ENCODE measurements around the gene SLCO3A1.

Gene SLCO3A1

GRCh38 chr15:91882858-91883586 is 29.5 kb downstream of the SLCO3A1 start:
- no peak for DNase-seq (ENCODE audit: low read depth in 2 of 2)

- DNase-seq (ENCODE audit: low read depth in 2 of 2), result no peak
Measured at GRCh38 chr15:91884606-91885005, 31.1 kb downstream of the SLCO3A1 start.

GRCh38 chr15:91885054-91885453 is 31.5 kb downstream of the SLCO3A1 start:
- no peak for DNase-seq (ENCODE audit: low read depth in 2 of 2)

- no peak for DNase-seq (ENCODE audit: low read depth in 2 of 2)
Measured at GRCh38 chr15:91885714-91886270, 32.3 kb downstream of the SLCO3A1 start.

- DNase-seq (ENCODE audit: low read depth in 2 of 2), result no peak
Measured at GRCh38 chr15:91886878-91887277, 33.4 kb downstream of the SLCO3A1 start.

- no peak for DNase-seq (ENCODE audit: low read depth in 2 of 2)
Measured at GRCh38 chr15:91887321-91887720, 33.8 kb downstream of the SLCO3A1 start.

- no peak for DNase-seq (ENCODE audit: low read depth in 2 of 2)
Measured at GRCh38 chr15:91887921-91888373, 34.4 kb downstream of the SLCO3A1 start.

- no peak for DNase-seq (ENCODE audit: low read depth in 2 of 2)
Measured at GRCh38 chr15:91889111-91889815, 35.8 kb downstream of the SLCO3A1 start.

- DNase-seq (ENCODE audit: low read depth in 2 of 2), result no peak
Measured at GRCh38 chr15:91890614-91891013, 37.1 kb downstream of the SLCO3A1 start.

GRCh38 chr15:91891101-91891500 is 37.6 kb downstream of the SLCO3A1 start:
- DNase-seq (ENCODE audit: low read depth in 2 of 2), result no peak

- DNase-seq (ENCODE audit: low read depth in 2 of 2), result no peak
Measured at GRCh38 chr15:91891788-91892345, 38.4 kb downstream of the SLCO3A1 start.

GRCh38 chr15:91892436-91892835 is 38.9 kb downstream of the SLCO3A1 start:
- no peak for DNase-seq (ENCODE audit: low read depth in 2 of 2)

- DNase-seq (ENCODE audit: low read depth in 2 of 2), result no peak
Measured at GRCh38 chr15:91894606-91895005, 41.1 kb downstream of the SLCO3A1 start.

GRCh38 chr15:91895051-91895450 is 41.5 kb downstream of the SLCO3A1 start:
- DNase-seq (ENCODE audit: low read depth in 2 of 2), result no peak

GRCh38 chr15:91896341-91897055 is 43.0 kb downstream of the SLCO3A1 start:
- no peak for DNase-seq (ENCODE audit: low read depth in 2 of 2)

- no peak for DNase-seq (ENCODE audit: low read depth in 2 of 2)
Measured at GRCh38 chr15:91897585-91898372, 44.3 kb downstream of the SLCO3A1 start.

- DNase-seq (ENCODE audit: low read depth in 2 of 2), result no peak
Measured at GRCh38 chr15:91898843-91899242, 45.3 kb downstream of the SLCO3A1 start.

GRCh38 chr15:91904942-91905341 is 51.4 kb downstream of the SLCO3A1 start:
- no peak for DNase-seq (ENCODE audit: low read depth in 2 of 2)

- no peak for DNase-seq (ENCODE audit: low read depth in 2 of 2)
Measured at GRCh38 chr15:91908391-91908790, 54.9 kb downstream of the SLCO3A1 start.

- no peak for DNase-seq (ENCODE audit: low read depth in 2 of 2)
Measured at GRCh38 chr15:91909111-91909510, 55.6 kb downstream of the SLCO3A1 start.

- DNase-seq (ENCODE audit: low read depth in 2 of 2), result no peak
Measured at GRCh38 chr15:91909574-91909973, 56.1 kb downstream of the SLCO3A1 start.
